Endothelial cell (in vitro differentiated cells): ENCODE measurements around the gene GUCY1A1. TPM values are rescaled to one million over a fixed set of nuclear protein-coding genes. Genes with fewer than 3 reads are reported as not detected.

ENCODE experiments used
- DNase-seq: peaks from one replicate; pipeline ENCODE4 v3.0.0; 2021; ENCODE audit warnings: low spot score
- H3K27ac Mint-ChIP-seq: one replicate; pipeline ENCODE4 v1.8.0; 2021; ENCODE audit warnings: mixed read lengths, inconsistent platforms; ENCODE audit not compliant: unreplicated experiment
- H3K27me3 Mint-ChIP-seq: one replicate; pipeline ENCODE4 v1.8.0; 2021; ENCODE audit warnings: mild to moderate bottlenecking, moderate library complexity, mixed read lengths, inconsistent platforms; ENCODE audit not compliant: unreplicated experiment
- H3K36me3 Mint-ChIP-seq: one replicate; pipeline ENCODE4 v1.8.0; 2021; ENCODE audit warnings: mild to moderate bottlenecking, low read depth, mixed read lengths, inconsistent platforms; ENCODE audit not compliant: unreplicated experiment
- H3K4me1 Mint-ChIP-seq: one replicate; pipeline ENCODE4 v1.8.0; 2021; ENCODE audit warnings: mild to moderate bottlenecking, mixed read lengths, inconsistent platforms; ENCODE audit not compliant: unreplicated experiment
- H3K4me3 Mint-ChIP-seq: one replicate; pipeline ENCODE4 v1.8.0; 2021; ENCODE audit warnings: mild to moderate bottlenecking, mixed read lengths, inconsistent platforms; ENCODE audit not compliant: unreplicated experiment
- H3K9me3 Mint-ChIP-seq: one replicate; pipeline ENCODE4 v1.8.0; 2021; ENCODE audit warnings: mixed read lengths, inconsistent platforms; ENCODE audit not compliant: unreplicated experiment
- CTCF ChIP-seq: fragments of 200-600 bp; sonication (generic); IDR thresholded peaks from one replicate; pipeline ENCODE4 v1.5.0; 2021; ENCODE audit warnings: antibody characterized with exemption; ENCODE audit not compliant: unreplicated experiment
- total RNA-seq: library from RNA; stranded (reverse); fragmentation: NEBNext Ultra II Directional; extraction: Animal tissue kit (Norgen Biotek cat#: 25700); gene quantifications from one replicate; pipeline ENCODE4 v1.2.1, GENCODE V29; 2021; ENCODE audit not compliant: unreplicated experiment

Gene GUCY1A1
- total RNA-seq, 1 donor from 2014 or later, result not detected

- Mint-ChIP-seq H3K4me1 (no peaks in the 10 kb centered on the region), H3K27me3 (peaks cover 2% of the 10 kb centered on the region), H3K4me3 (no peak overlapping the region), H3K9me3 (no peaks in the 10 kb centered on the region), H3K27ac (no peak overlapping the region), H3K36me3 (no peaks in the 10 kb centered on the region)
- no peak for TF ChIP-seq CTCF
- no peak for DNase-seq
Observed at GRCh38 chr4:155777971-155778735, 111.5 kb downstream of the GUCY1A1 start.

DNA sequence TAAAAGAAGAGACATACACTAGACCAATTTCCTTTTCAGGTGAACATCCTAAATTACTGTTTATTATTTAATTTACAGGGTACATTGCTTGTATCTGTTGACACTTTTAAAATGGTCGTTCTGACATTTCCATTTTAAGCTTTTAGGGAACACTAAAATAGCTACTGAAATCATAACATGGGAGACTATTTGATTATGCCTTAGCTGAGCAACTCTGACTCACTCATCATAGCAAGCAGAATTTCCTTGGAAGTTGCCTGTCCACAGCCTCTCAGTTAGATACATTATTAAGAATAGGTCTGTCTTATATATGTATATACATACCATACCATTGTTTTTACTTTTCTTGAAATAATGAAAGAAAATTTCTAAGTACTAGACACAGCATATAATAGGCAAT, 114.1 kb downstream of the GUCY1A1 start:
- TF ChIP-seq CTCF, result no peak
- Mint-ChIP-seq H3K4me3 (no peak overlapping the region), H3K27me3 (no peaks in the 10 kb centered on the region), H3K4me1 (peaks cover 3% of the 10 kb centered on the region), H3K27ac (no peak overlapping the region), H3K36me3 (no peaks in the 10 kb centered on the region), H3K9me3 (no peaks in the 10 kb centered on the region)
- DNase-seq, result no peak

DNA sequence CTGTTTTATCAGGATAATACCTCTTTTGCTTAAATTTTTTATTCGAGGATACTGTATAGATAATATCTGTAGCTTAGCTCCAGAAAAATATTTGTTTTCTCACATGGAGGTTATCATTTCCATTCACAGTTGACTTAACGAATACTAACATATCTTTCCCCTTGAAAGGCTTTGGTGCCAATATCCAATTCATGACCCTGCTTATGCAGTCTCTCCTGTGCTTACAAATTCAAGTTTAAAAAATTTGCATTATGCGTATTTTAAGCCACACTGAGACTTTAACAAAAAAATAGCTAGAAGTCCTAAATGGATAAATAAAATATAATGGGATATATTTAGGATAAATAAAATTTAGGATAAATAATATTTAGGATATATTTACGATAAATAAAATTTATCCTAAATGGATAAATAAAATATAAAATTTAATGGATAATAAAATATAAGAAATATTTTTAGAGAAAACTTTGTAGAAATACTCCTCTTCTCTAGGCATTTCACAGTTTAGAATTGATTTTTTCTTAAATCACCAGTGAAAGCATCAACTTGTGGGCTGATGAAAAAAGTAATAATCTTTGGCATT, 114.7 kb downstream of the GUCY1A1 start:
- no peak overlapping the region for H3K4me3 Mint-ChIP-seq
- H3K4me1 Mint-ChIP-seq, result peaks cover 3% of the 10 kb centered on the region
- H3K36me3 Mint-ChIP-seq, result no peaks in the 10 kb centered on the region
- H3K27ac Mint-ChIP-seq, result no peak overlapping the region
- TF ChIP-seq CTCF, result no peak
- no peaks in the 10 kb centered on the region for H3K27me3 Mint-ChIP-seq
- no peaks in the 10 kb centered on the region for H3K9me3 Mint-ChIP-seq
- no peak for DNase-seq

Other genes starting within 250 kb of the GUCY1A1 start
- gene GUCY1B1, start 92.2 kb downstream of the GUCY1A1 start, total RNA-seq, result 1.1 TPM
- gene ASIC5, start 199.4 kb downstream of the GUCY1A1 start, total RNA-seq, result not detected
- gene TDO2, start 236.8 kb downstream of the GUCY1A1 start, total RNA-seq, result not detected